WTC11 (cell line): ENCODE results near the gene NAV2.

Experiments used
- GTF2I ChIP-seq: fragments of 250-450 bp; sonication (Bioruptor Pico); conservative IDR thresholded peaks from 2 replicates; pipeline ENCODE4 v1.4.0; 2021; ENCODE audit warnings: mild to moderate bottlenecking
- NR3C1 ChIP-seq: sonication (generic); formaldehyde crosslinking; conservative IDR thresholded peaks from 2 replicates; pipeline ENCODE4 v1.8.1; 2023; ENCODE audit warnings: low read depth, mild to moderate bottlenecking, missing genetic modification reagents
- TF ChIP-seq, protein P1 (sequence below): fragments of 200-600 bp; IDR thresholded peaks from 2 replicates; pipeline ENCODE4 v1.8.0; 2022; ENCODE audit warnings: antibody characterized with exemption
- TF ChIP-seq, protein P2 (sequence below): sonication (generic); formaldehyde crosslinking; IDR thresholded peaks from 2 replicates; pipeline ENCODE4 v1.8.0; 2022; ENCODE audit warnings: mild to moderate bottlenecking, missing genetic modification reagents
- TF ChIP-seq, protein P3 (sequence below): sonication (generic); formaldehyde crosslinking; IDR thresholded peaks from 2 replicates; pipeline ENCODE4 v1.8.0; 2022; ENCODE audit warnings: mild to moderate bottlenecking, missing genetic modification reagents

DNA sequence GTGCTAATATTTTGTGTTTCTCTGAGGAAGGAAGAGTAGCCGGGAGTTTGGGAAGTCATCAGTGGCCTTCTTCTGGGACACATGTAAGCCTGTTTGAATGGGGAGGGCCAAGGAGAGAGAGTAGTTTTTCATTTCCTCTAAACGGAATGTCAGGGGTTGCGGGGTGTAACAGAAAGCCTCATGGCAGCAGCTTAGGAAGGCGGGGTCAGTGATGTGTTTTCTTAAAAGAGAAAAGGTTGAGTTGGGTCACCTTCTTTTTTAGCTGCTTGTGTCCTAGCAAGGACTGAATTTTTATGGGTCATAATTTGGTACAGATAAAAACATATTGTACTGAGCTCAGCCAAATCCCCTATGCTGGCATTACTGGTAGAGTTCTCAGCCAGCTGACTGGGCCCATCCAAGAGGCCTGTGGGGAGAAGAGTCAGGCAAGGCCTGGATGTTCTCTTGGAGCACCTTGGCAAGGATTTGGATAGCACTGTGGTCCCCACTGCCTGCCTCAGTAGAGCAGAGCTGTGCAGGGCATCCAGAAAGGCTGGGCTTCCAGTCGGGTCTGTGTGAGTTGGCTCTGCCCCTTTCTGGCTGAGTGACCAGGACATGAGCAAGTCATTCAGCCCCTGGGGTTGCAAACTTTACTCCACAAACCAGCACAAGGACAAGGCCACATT, 29.4 kb upstream of the NAV2 start:
- TF ChIP-seq, protein P1, sequence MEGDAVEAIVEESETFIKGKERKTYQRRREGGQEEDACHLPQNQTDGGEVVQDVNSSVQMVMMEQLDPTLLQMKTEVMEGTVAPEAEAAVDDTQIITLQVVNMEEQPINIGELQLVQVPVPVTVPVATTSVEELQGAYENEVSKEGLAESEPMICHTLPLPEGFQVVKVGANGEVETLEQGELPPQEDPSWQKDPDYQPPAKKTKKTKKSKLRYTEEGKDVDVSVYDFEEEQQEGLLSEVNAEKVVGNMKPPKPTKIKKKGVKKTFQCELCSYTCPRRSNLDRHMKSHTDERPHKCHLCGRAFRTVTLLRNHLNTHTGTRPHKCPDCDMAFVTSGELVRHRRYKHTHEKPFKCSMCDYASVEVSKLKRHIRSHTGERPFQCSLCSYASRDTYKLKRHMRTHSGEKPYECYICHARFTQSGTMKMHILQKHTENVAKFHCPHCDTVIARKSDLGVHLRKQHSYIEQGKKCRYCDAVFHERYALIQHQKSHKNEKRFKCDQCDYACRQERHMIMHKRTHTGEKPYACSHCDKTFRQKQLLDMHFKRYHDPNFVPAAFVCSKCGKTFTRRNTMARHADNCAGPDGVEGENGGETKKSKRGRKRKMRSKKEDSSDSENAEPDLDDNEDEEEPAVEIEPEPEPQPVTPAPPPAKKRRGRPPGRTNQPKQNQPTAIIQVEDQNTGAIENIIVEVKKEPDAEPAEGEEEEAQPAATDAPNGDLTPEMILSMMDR, result no peak
- TF ChIP-seq, protein P2, sequence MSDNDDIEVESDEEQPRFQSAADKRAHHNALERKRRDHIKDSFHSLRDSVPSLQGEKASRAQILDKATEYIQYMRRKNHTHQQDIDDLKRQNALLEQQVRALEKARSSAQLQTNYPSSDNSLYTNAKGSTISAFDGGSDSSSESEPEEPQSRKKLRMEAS (CRISPR knock-in tag), result no peak
- TF ChIP-seq GTF2I (CRISPR knock-in tag) (no peak), NR3C1 (CRISPR knock-in tag) (no peak)
- TF ChIP-seq, protein P3, sequence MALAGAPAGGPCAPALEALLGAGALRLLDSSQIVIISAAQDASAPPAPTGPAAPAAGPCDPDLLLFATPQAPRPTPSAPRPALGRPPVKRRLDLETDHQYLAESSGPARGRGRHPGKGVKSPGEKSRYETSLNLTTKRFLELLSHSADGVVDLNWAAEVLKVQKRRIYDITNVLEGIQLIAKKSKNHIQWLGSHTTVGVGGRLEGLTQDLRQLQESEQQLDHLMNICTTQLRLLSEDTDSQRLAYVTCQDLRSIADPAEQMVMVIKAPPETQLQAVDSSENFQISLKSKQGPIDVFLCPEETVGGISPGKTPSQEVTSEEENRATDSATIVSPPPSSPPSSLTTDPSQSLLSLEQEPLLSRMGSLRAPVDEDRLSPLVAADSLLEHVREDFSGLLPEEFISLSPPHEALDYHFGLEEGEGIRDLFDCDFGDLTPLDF (CRISPR knock-in tag), result no peak
